ENCODE data around the gene CCDC183.

- TF ChIP-seq POLR2A (IDR thresholded peaks at IDR 0.05) (no peak), CTCF (IDR thresholded peaks at IDR 0.05) (no peak)
Observed at GRCh38 chr9:136798708-136799078, 2.6 kb downstream of the CCDC183 start.
